Neural cell (in vitro differentiated cells): ENCODE results near the gene IFFO2. TPM values are rescaled to one million over a fixed set of nuclear protein-coding genes. Genes with fewer than 3 reads are reported as not detected.

Source experiments
- H2AFZ ChIP-seq: fragments of 200-600, 300-800 bp; sonication (generic), shearing (Covaris generic); 2 replicates; pipeline ENCODE4 v1.6.0; 2014; ENCODE audit warnings: low read depth, mild to moderate bottlenecking, antibody characterized with exemption, low read length, moderate library complexity
- H3F3A ChIP-seq: fragments of 200-600 bp; shearing (Covaris generic); 2 replicates; pipeline ENCODE4 v1.6.1; 2016; ENCODE audit warnings: mild to moderate bottlenecking, moderate library complexity, mixed read lengths, antibody characterized with exemption, low read length; ENCODE audit not compliant: insufficient read depth, poor library complexity, severe bottlenecking
- H3K27ac ChIP-seq: fragments of 200-600, 300-800 bp; sonication (generic), shearing (Covaris generic); 2 replicates; pipeline ENCODE4 v1.5.1; 2014; ENCODE audit warnings: mild to moderate bottlenecking, low read length, moderate library complexity
- H3K27me3 ChIP-seq: fragments of 300-800, 200-600 bp; sonication (generic), shearing (Covaris generic); 2 replicates; pipeline ENCODE4 v1.6.0; 2014; ENCODE audit warnings: mild to moderate bottlenecking, low read depth, low read length, moderate library complexity; ENCODE audit not compliant: insufficient read depth
- H3K36me3 ChIP-seq: fragments of 300-800, 200-600 bp; sonication (generic), shearing (Covaris generic); 2 replicates; pipeline ENCODE4 v1.5.1; 2014; ENCODE audit warnings: mild to moderate bottlenecking, antibody characterized with exemption, low read length, moderate library complexity; ENCODE audit not compliant: insufficient read depth
- H3K4me2 ChIP-seq: fragments of 300-800, 200-600 bp; sonication (generic), shearing (Covaris generic); 2 replicates; pipeline ENCODE4 v1.6.0; 2014; ENCODE audit warnings: mild to moderate bottlenecking, low read length
- H3K4me3 ChIP-seq: fragments of 300-800, 200-600 bp; sonication (generic), shearing (Covaris generic); 2 replicates; pipeline ENCODE4 v1.5.1; 2014; ENCODE audit warnings: mild to moderate bottlenecking, low read length, moderate library complexity
- H3K79me2 ChIP-seq: fragments of 200-600 bp; shearing (Covaris generic); replicated peaks from 2 replicates; pipeline ENCODE4 v1.6.0; 2014; ENCODE audit warnings: mild to moderate bottlenecking, low read length, moderate library complexity; ENCODE audit not compliant: insufficient read depth
- H3K9ac ChIP-seq: fragments of 300-800, 200-600 bp; sonication (generic), shearing (Covaris generic); 2 replicates; pipeline ENCODE4 v1.6.1; 2016; ENCODE audit warnings: mild to moderate bottlenecking, low read length, mixed read lengths
- H3K9me2 ChIP-seq: fragments of 200-600 bp; shearing (Covaris generic); 2 replicates; pipeline ENCODE4 v1.6.1; 2016; ENCODE audit warnings: mild to moderate bottlenecking, low read length, mixed read lengths; ENCODE audit not compliant: insufficient read depth
- H3K9me3 ChIP-seq: fragments of 200-600, 300-800 bp; sonication (generic), shearing (Covaris generic); 2 replicates; pipeline ENCODE4 v1.6.1; 2016; ENCODE audit warnings: mild to moderate bottlenecking, mixed run types, low read length, moderate library complexity, mixed read lengths
- H4K20me1 ChIP-seq: fragments of 200-600 bp; shearing (Covaris generic); 2 replicates; pipeline ENCODE4 v1.6.1; 2016; ENCODE audit warnings: mild to moderate bottlenecking, mixed run types; ENCODE audit not compliant: insufficient read depth
- EP300 ChIP-seq: fragments of 450-650 bp; conservative IDR thresholded peaks from 2 replicates; pipeline ENCODE4 v1.6.1; 2014; ENCODE audit warnings: antibody characterized with exemption, mild to moderate bottlenecking, moderate library complexity; ENCODE audit not compliant: poor library complexity, severe bottlenecking
- EZH2 ChIP-seq: fragments of 200-600, 300-800 bp; shearing (Covaris generic), sonication (generic); IDR thresholded peaks from 2 replicates; pipeline ENCODE4 v1.6.1; 2014; ENCODE audit warnings: antibody characterized with exemption, low read length, borderline replicate concordance, mild to moderate bottlenecking; ENCODE audit not compliant: insufficient read depth, poor library complexity, severe bottlenecking
- MXI1 ChIP-seq: fragments of 450-650 bp; conservative IDR thresholded peaks from 2 replicates; pipeline ENCODE4 v1.6.1; 2014; ENCODE audit warnings: antibody characterized with exemption, mild to moderate bottlenecking; ENCODE audit not compliant: poor library complexity, severe bottlenecking
- POLR2AphosphoS5 ChIP-seq: IDR thresholded peaks from 2 replicates; pipeline ENCODE4 v1.6.1; 2012
- RAD21 ChIP-seq: fragments of 450-650 bp; conservative IDR thresholded peaks from 2 replicates; pipeline ENCODE4 v1.6.1; 2014; ENCODE audit warnings: antibody characterized with exemption, mild to moderate bottlenecking, moderate library complexity
- SMC3 ChIP-seq: fragments of 450-650 bp; conservative IDR thresholded peaks from 2 replicates; pipeline ENCODE4 v1.6.1; 2014; ENCODE audit warnings: antibody characterized with exemption, mild to moderate bottlenecking, moderate library complexity; ENCODE audit not compliant: poor library complexity
- TAF1 ChIP-seq: IDR thresholded peaks from 2 replicates; pipeline ENCODE4 v1.6.1; 2012; ENCODE audit warnings: low read depth
- polyA plus RNA-seq: library from polyadenylated mRNA; depleted of rRNA; stranded (reverse); fragments of >200 nt; gene quantifications from 2 replicates; pipeline ENCODE4 v1.2.3, GENCODE V29; 2014
- TF ChIP-seq, protein P1 (sequence below): IDR thresholded peaks from 2 replicates; pipeline ENCODE4 v1.6.1; 2012; ENCODE audit warnings: borderline replicate concordance
- TF ChIP-seq, protein P2 (sequence below): fragments of 450-650 bp; IDR thresholded peaks from 2 replicates; pipeline ENCODE4 v1.5.1; 2014; ENCODE audit warnings: antibody characterized with exemption, mild to moderate bottlenecking, moderate library complexity; ENCODE audit not compliant: poor library complexity, severe bottlenecking

The IFFO2 gene
- polyA plus RNA-seq, 1 donor from 2014 or later, result 2.6 TPM

DNA sequence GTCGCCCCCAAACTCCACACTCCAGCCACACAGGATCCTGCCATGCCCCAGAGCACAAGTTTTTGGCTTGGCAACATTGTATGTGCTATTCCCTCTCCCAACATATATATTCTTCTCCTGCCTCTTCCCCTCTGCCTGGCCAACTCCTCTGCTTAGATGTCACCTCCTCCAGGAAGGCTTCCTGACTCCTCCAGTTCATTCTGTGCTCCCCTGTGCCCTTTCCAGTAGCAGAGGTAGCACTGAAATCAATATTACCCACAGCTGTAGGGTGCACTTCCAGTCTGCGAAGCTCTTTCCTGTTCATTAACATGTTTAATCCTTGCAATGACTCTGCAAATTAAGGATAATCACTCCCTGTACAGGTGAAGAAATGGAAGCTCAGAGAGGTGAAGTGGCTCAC, 75.3 kb downstream of the IFFO2 start:
- Histone ChIP-seq H3K9me3 (no peaks in the 10 kb centered on the region), H3K9me2 (no peaks in the 10 kb centered on the region), H3K36me3 (no peaks in the 10 kb centered on the region), H3K27me3 (no peaks in the 10 kb centered on the region), H3K9ac (no peak overlapping the region), H3K79me2 (no peaks in the 10 kb centered on the region), H3K4me2 (no peak overlapping the region), H3K4me3 (no peak overlapping the region), H3F3A (no peaks in the 10 kb centered on the region), H2AFZ (no peak overlapping the region), H4K20me1 (no peaks in the 10 kb centered on the region), H3K27ac (no peak overlapping the region)
- TF ChIP-seq EP300 (no peak), RAD21 (no peak), TAF1 (no peak), EZH2 (no peak), POLR2AphosphoS5 (no peak), SMC3 (no peak), MXI1 (no peak)
- TF ChIP-seq, protein P1, sequence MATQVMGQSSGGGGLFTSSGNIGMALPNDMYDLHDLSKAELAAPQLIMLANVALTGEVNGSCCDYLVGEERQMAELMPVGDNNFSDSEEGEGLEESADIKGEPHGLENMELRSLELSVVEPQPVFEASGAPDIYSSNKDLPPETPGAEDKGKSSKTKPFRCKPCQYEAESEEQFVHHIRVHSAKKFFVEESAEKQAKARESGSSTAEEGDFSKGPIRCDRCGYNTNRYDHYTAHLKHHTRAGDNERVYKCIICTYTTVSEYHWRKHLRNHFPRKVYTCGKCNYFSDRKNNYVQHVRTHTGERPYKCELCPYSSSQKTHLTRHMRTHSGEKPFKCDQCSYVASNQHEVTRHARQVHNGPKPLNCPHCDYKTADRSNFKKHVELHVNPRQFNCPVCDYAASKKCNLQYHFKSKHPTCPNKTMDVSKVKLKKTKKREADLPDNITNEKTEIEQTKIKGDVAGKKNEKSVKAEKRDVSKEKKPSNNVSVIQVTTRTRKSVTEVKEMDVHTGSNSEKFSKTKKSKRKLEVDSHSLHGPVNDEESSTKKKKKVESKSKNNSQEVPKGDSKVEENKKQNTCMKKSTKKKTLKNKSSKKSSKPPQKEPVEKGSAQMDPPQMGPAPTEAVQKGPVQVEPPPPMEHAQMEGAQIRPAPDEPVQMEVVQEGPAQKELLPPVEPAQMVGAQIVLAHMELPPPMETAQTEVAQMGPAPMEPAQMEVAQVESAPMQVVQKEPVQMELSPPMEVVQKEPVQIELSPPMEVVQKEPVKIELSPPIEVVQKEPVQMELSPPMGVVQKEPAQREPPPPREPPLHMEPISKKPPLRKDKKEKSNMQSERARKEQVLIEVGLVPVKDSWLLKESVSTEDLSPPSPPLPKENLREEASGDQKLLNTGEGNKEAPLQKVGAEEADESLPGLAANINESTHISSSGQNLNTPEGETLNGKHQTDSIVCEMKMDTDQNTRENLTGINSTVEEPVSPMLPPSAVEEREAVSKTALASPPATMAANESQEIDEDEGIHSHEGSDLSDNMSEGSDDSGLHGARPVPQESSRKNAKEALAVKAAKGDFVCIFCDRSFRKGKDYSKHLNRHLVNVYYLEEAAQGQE, result no peak

DNA sequence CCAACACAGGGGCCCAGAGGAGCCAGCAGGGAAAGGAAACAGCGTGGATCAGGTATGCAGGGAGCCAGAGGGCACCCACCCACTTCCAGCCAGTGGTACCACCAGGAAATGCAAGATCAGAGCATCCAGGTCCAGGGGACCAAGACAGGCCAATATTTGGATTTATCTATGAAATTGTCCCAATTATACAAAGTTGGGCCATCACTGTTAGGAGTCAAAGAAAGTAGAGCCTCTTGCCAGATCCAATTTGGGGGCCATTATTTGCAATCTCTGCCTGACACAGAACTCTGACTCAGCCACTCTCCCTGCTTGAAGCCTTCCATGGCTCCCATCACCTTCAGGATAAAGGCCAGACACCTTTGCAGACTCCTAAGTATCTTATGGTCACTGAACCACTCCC, 75.9 kb downstream of the IFFO2 start:
- no peak overlapping the region for H3K9ac ChIP-seq
- H4K20me1 ChIP-seq, result no peaks in the 10 kb centered on the region
- H3K27me3 ChIP-seq, result no peaks in the 10 kb centered on the region
- H3K9me3 ChIP-seq, result no peaks in the 10 kb centered on the region
- H3K4me3 ChIP-seq, result no peak overlapping the region
- no peaks in the 10 kb centered on the region for H3K9me2 ChIP-seq
- H3F3A ChIP-seq, result no peaks in the 10 kb centered on the region
- no peak overlapping the region for H3K27ac ChIP-seq
- no peaks in the 10 kb centered on the region for H3K36me3 ChIP-seq
- H3K79me2 ChIP-seq, result no peaks in the 10 kb centered on the region
- TF ChIP-seq, protein P2, sequence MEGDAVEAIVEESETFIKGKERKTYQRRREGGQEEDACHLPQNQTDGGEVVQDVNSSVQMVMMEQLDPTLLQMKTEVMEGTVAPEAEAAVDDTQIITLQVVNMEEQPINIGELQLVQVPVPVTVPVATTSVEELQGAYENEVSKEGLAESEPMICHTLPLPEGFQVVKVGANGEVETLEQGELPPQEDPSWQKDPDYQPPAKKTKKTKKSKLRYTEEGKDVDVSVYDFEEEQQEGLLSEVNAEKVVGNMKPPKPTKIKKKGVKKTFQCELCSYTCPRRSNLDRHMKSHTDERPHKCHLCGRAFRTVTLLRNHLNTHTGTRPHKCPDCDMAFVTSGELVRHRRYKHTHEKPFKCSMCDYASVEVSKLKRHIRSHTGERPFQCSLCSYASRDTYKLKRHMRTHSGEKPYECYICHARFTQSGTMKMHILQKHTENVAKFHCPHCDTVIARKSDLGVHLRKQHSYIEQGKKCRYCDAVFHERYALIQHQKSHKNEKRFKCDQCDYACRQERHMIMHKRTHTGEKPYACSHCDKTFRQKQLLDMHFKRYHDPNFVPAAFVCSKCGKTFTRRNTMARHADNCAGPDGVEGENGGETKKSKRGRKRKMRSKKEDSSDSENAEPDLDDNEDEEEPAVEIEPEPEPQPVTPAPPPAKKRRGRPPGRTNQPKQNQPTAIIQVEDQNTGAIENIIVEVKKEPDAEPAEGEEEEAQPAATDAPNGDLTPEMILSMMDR, result no peak
- TF ChIP-seq EP300 (no peak), MXI1 (no peak), SMC3 (no peak), POLR2AphosphoS5 (no peak), TAF1 (no peak), RAD21 (no peak), EZH2 (no peak)
- TF ChIP-seq, protein P1, result no peak
- no peak overlapping the region for H3K4me2 ChIP-seq
- no peak overlapping the region for H2AFZ ChIP-seq
